Activated CD8-positive, alpha-beta memory T cell treated with anti-CD3 and anti-CD28 coated beads for 36 hours (primary cell): ENCODE results near the gene ATRIP. TPM values are rescaled to one million over a fixed set of nuclear protein-coding genes. Genes with fewer than 3 reads are reported as not detected.

Source experiments
- CTCF ChIA-PET: fragments of 350-600 bp; sonication (Branson Sonifier 250); formaldehyde crosslinking; loops from one replicate; lab custom pipeline; 2021; ENCODE audit warnings: antibody characterized with exemption; lab: Charles Lee
- POLR2A ChIA-PET: fragments of 350-600 bp; sonication (Branson Sonifier 250); formaldehyde crosslinking; loops from one replicate; lab custom pipeline; 2021; ENCODE audit warnings: antibody characterized with exemption; lab: Charles Lee
- total RNA-seq, 2 experiments: library from RNA; stranded (reverse); gene quantifications; one replicate each; pipeline ENCODE4 v1.2.3, GENCODE V29; 2021

The ATRIP gene
- total RNA-seq, 2 experiments from 2014 or later = 20.8 to 21.3 TPM

DNA sequence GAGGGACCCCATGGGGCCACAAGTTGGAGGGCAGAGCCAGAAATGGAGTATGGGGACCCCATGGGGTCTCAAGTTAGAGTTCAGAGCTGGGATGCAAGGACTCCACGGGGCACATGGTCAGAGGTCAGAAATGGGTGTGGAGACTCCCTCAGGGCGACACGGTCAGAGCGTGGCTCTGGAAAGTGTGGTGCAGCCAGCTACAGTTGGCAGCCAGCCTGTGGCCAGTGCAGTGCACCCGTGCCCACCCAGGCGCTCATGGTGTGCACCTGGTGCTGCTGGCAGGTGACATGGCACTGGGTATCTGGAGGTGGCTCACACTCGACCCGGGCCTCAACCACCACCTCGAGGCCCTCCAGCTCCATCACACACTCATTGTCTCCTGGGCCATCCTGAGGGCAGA, 27.9 kb upstream of the ATRIP start:
- ChIA-PET POLR2A (no interaction called here), CTCF (interaction anchor here (1.7 to 2.1 kb wide), 2 partner anchors 17 to 18 kb away, joined by 5 to 7 read pairs; no protein-coding TSS in a partner anchor)

DNA sequence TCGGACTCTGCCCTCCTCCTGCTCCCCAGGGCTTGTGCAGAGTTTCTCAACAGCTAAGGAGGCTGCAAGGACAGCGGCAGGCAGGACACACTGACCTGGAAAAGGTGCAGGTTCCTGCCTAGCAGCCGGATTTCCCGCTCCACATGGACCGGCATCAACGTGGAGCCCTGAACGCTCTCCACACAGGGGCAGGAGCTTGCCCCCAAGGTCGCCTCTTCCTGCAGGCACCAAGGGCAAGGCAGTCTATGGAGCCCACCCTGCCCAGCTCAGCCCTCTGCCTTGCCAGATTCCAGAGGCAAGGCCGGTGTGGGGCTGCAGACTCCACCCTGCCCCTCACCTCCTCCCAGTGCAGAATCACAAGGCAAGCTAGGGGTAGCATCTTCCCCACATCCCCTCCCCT, 27.4 kb upstream of the ATRIP start:
- ChIA-PET CTCF (interaction anchor here (1.7 to 2.1 kb wide), 2 partner anchors 17 to 18 kb away, joined by 5 to 7 read pairs; no protein-coding TSS in a partner anchor), POLR2A (interaction anchor here (0.5 to 0.6 kb wide), 2 partner anchors 65 to 113 kb away, joined by 3 read pairs; no protein-coding TSS in a partner anchor)

DNA sequence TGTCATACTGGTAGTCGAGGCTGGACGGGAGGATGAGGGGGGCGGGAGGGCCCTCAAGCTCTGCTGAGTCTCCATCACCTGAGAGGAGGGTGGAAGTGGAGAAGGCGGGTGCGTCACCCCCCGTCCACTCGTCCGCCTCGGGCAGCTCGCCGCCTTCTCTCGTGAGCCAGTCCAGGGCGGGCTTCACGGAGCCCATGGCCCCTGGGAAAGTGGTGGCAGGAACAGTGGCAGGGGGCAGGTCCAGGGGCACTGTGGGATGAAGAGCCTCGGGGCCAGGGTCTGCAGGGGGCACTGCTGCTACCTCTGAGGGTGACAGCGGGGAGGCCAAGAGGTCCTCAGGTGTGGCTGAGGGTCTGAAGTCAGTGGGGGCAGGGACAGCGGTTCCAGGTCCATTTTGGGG, 26.9 kb upstream of the ATRIP start:
- POLR2A ChIA-PET = interaction anchor here (0.5 to 0.6 kb wide), 2 partner anchors 65 to 113 kb away, joined by 3 read pairs; no protein-coding TSS in a partner anchor
- CTCF ChIA-PET = interaction anchor here (1.7 kb wide), 1 partner anchor 19 kb away, joined by 5 read pairs; no protein-coding TSS in a partner anchor

DNA sequence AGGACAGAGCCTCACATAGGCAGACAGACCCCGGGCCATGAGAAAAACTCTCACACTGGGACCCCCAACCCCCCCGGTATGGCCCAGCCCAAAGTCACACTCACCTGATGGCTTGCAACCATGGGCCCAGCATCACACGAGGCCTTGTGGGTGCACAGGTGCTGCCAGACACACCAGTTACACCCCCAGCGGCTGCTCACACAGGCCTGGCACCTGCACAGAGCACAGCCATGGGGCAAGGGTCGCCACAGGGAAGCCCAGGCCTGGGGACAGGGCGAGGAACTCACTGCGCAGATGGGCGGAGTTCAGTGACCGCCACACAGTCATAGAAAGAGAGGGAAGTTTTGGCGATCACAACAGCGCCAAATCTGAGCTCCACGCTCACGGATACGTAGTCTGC, 26.0 kb upstream of the ATRIP start:
- ChIA-PET CTCF (interaction anchor here (1.3 kb wide), 1 partner anchor 15 kb away, joined by 8 read pairs; no protein-coding TSS in a partner anchor), POLR2A (no interaction called here)

DNA sequence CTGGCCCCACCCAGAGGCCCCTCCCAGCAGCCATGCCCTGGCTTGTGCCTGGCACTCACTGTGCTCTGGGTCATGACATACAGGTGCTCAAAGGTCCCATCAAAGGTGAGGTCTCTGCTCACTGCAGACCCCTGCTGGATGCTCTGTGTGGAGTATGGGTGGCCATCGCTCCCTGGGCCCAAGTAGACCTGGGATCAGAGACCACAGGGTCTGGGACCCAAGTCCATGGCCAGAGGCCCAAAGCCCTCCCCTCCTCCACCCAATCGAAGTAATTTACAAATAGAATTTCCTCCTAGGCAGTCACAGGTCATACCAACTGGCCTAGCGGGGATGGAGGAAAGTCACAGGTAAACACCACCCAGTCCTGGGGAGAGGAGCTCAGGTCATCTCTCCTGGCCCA, 24.3 kb upstream of the ATRIP start:
- POLR2A ChIA-PET = no interaction called here
- CTCF ChIA-PET = interaction anchor here (1.0 to 2.1 kb wide), 2 partner anchors 14 to 175 kb away, joined by 3 to 9 read pairs; no protein-coding TSS in a partner anchor

DNA sequence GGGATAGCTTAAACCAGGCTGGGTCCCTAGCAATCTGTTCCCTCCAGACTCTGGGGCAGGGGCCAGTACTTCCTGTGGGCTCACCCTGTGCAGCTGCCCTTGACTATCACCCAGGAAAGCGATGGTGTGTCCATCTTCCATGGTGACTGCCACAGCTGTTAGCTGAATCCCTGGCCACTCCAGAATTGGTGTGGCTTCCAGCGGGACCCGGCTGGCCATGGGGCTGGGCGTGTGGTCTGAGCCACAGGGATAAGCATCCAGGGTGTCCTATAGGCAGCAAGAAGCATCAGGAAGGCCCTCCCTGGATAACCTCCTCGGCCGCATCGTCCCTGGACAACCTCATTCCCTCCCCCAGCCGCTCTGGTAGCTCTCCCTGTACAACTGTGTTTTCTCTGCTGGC, 23.9 kb upstream of the ATRIP start:
- CTCF ChIA-PET = interaction anchor here (1.0 to 2.1 kb wide), 2 partner anchors 13 to 176 kb away, joined by 3 to 9 read pairs; no protein-coding TSS in a partner anchor
- POLR2A ChIA-PET = no interaction called here

DNA sequence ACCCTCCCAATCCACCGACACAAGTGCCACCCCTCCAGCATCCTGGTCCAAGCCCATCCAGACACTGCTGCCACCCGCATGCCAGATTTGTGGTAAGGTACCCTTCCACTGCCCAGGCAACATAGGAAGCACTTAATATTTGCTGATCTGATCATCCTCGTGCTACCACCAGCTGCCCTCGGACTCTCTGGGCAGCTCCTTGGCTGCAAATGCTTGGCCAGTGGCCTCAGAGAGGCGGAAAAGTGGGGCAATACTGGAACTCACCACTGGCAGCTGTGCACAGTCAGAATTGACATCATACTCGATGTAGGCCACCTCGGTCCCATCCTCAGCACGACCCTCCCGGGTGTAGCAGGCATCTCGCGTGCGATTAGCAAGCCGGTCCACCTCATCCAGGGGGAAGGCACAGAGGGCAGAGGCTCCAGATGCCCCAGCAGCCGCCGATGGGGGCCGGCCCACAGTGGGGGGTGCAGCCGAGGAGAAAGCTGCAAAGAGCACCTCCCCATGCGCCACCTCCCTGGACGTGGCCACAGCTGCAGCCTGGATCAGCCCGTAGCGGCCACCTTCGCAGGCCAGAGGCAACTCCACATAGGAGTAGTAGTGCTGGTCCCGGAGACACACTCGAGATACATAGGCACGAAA, 23.2 kb upstream of the ATRIP start:
- CTCF ChIA-PET = interaction anchor here (1.0 to 2.1 kb wide), 3 partner anchors 13 to 84 kb away, joined by 3 to 9 read pairs (median 4); no protein-coding TSS in a partner anchor

DNA sequence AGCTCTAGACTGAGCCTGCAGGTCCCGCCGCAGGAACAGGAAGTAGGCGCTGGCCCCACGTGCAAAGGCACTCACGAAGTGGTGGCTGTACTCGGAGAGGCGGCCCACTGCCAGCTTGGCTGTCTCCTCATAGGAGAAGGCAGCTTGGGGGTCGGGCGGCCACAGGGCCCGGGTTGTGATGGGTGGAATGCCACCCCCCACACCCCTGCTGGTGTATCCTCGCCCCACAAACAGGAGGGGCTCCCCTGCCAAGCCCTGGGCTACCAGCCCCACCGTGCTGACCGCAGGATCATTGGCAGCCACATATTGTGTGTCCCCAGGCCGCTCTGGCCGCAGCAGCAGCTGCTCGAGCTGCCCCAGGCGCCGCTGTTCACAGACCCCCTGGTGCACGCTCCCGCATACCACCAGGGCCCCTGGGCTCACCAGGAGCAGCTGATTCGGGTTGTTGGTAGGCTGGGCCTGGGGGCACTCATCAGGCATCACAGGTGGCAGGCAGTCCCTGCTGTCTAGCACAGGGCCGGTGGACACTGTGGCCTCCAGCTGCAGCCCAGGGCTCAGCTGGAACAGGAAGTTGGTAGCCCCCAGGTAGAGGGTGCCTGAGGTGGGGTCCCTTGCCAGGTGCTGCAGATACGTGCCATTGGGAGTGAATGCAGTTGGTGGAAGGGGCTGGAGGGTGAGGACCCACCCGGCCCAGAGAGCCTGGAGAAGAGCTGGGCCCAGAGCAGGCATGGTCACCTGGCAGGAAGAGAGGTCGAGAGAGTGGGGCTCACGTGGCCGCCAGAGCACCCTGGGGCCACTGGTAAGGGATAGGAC, 22.4 kb upstream of the ATRIP start:
- ChIA-PET CTCF (interaction anchor here (1.0 to 2.1 kb wide), 3 partner anchors 12 to 83 kb away, joined by 3 to 9 read pairs (median 4); no protein-coding TSS in a partner anchor), POLR2A (no interaction called here)

More for the DNA sequence above, 23.2 kb upstream of the ATRIP start:
- POLR2A ChIA-PET = no interaction called here

DNA sequence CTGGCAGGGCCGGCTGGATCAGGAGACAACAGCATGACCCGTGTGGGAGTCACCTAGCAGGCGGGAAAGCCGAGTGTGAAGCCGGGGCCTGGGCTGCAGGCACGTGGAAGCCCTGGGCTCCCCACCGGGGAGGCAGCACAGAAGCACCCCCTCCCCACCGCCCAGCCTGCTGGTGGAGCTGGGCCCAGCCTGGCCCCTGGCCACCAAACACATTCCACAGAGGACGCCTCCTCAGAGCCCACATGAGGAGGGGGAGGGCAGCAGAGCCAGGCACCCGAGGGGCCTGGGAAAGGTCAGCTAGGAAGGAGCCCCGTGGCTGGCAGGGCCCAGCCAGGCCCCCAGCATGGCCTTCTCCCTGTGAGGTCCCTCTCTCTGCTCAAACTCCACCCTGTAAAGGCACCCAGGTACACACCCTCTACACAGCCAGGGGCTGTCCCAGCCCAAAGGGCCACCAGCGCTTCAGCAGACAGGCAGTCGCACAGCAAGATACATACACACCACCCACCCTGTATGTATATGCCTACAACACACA, 21.2 kb upstream of the ATRIP start:
- POLR2A ChIA-PET = no interaction called here
- CTCF ChIA-PET = interaction anchor here (1.4 kb wide), 1 partner anchor 11 kb away, joined by 8 read pairs; no protein-coding TSS in a partner anchor

DNA sequence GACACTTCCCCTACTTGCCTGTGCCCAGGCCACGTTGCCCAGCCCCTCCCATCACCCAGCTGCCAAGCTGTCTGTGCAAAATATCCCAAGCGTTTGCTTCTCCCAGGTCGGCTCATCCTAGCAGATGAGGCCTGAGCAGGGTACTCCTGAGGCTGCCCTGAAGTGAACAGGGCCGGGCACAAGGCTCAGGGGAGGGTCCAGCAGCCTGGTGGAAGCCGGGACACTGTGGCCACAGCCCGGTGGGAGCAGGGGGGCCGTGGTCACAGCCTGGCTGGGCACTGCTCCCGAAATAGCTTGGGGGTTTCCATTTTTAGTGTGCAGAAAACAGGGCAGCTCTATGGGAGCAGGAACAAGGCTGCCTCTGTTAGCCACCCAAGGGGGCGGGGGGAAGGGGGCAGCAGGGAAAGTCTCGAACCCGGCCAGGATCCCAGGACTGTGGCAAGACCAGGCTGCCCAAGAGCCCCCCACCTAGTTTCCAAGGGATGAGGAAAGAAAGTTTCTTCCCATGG, 20.1 kb upstream of the ATRIP start:
- POLR2A ChIA-PET = no interaction called here
- CTCF ChIA-PET = interaction anchor here (1.4 kb wide), 1 partner anchor 9 kb away, joined by 8 read pairs; no protein-coding TSS in a partner anchor

DNA sequence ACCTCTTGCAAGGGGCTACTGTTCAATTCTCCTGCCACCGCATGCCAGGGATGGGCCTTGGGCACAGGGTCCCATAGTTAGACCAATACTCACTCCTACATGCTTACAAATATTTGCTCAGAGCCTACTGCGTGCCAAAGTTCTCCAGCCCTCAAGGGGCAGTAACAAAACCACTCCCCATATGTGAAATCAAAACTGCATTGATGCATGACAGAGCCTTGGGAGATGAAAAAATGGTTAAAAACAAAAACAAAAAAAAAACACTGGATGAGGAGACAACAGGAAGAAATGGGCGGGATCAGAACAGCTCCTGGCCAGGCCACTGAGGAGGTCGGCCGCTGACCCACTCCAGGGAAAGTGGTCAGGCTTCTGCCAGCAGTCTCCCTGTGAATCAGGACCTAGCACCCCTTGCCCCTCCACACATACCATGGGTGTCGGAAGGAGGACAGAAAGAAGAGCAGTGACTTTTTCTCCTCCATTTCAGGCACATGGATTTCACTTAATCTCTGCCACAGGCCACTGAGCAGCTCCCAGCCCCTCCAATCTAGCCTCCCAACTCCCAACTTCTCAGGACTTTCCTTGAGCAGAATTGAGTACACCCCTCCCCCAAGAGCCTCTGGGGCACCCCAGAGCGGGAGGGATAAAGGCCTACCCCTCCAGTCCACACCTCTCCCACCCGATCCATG, 19.4 kb upstream of the ATRIP start:
- POLR2A ChIA-PET = no interaction called here
- CTCF ChIA-PET = interaction anchor here (1.2 kb wide), 1 partner anchor 9 kb away, joined by 5 read pairs; no protein-coding TSS in a partner anchor

DNA sequence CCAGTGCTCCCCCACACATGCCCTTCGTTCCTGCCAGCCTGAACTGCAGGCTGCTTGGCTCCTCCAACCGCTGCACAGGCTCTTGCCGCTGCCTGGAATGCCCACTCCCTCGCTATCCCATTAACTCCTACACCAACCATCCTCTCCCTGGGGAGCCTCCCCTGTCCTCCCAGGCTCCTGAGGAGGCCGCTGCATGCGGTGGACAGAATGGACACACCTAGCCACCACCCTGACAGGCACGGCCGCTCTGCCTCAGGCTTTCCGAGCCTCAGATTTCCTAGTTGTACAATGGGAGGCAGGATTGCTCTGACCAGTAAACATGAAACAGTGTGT, 18.9 kb upstream of the ATRIP start:
- ChIA-PET POLR2A (no interaction called here), CTCF (interaction anchor here (0.8 to 1.2 kb wide), 3 partner anchors 9 to 77 kb away, joined by 3 to 5 read pairs (median 4); no protein-coding TSS in a partner anchor)

DNA sequence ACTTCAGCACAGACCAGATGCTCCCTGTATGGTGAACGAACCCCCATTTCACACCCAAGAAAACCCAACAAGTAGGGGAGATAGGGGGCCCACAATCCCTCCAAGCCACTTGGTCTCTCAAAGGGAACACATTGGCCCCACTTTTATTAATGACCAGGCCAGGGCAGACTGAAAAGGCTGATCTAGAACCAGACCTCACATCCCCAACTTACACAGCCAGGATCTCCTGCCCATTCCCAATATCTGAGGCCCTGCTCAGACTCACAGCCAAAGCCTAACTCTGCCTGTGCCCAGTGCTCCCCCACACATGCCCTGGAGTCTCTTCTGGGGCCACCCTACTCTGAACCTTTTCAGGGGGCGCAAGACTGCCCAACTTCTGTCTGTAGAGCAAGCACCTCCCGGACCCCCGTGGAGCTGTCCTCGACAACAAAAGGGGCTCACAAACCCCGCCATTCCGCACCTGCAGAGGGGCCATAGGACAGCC, 18.4 kb upstream of the ATRIP start:
- ChIA-PET POLR2A (no interaction called here), CTCF (interaction anchor here (0.5 to 1.2 kb wide), 5 partner anchors 8 to 408 kb away, joined by 3 to 5 read pairs (median 4); no protein-coding TSS in a partner anchor)

DNA sequence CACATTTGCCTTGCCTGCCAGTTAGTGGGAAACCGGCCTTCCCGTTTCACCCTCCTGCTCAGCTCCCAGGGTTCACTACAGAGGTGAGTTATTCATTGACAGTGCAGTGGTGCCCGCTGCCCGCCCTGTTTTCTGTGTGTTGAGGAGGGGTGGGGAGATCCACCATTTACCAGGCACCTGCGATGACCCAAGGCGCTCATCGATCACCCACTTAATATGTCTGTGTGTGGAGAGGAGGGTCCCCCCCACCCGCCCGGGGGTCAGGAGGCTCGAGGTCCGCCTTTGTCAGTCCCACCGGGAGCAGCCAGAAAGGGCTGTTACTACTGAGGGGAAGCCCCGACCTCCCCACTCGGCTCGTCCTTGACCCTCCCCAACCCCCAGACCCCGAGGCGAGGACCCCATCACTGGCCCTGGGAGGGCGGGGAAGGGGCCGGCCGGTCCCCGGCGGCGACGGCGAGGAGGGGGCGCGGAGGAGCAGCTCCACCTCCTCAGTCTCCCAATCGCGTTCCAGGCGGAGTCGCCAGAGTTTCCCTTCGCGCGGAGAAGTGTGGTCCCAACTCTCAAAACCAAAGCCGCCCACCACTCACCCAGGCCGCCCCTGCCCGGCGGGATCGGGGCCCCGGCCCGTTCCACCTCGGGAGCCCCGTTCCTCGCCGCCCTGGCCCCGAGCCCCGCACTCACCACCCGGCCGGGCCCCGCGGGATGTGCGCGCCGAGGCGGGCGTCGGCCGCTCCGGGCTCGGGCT, 17.8 kb upstream of the ATRIP start:
- ChIA-PET POLR2A (no interaction called here), CTCF (interaction anchor here (0.5 to 1.1 kb wide), 3 partner anchors 28 to 183 kb away, joined by 3 to 4 read pairs (median 4); no protein-coding TSS in a partner anchor)

DNA sequence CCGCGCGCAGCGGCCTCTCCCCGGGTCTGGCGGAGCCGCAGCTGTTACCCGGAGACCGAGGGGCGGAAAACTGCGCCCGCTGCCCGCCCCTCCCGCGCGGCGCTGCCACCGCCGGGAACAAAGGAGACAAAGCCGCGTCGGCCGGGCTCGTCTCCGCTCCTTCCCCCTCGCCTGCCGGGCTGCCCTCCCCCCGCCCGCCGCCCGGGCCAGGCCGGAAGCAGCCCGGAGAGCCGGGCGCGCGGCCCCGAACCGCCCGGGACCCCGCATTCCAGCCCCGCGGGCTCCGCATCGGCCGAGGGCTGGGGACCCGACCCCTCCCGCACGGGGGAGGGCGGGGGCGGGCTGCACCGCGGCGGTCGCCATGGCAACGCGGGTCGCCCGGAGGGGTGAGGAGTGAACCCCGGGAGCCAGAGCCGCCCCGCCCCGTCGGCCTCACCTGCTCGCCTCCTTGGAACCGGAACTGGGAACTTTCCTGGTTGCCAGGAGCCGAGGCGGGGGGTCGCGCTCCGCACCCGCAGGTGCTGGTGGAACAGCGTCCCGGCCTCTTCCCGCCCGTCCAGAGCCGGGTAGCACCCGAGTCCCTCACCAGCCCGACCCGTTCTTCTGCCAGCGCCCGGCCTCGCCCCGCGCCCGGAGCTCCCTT, 17.1 kb upstream of the ATRIP start:
- ChIA-PET POLR2A (no interaction called here), CTCF (interaction anchor here (0.9 to 1.3 kb wide), 2 partner anchors 21 to 156 kb away, joined by 3 read pairs; no protein-coding TSS in a partner anchor)

DNA sequence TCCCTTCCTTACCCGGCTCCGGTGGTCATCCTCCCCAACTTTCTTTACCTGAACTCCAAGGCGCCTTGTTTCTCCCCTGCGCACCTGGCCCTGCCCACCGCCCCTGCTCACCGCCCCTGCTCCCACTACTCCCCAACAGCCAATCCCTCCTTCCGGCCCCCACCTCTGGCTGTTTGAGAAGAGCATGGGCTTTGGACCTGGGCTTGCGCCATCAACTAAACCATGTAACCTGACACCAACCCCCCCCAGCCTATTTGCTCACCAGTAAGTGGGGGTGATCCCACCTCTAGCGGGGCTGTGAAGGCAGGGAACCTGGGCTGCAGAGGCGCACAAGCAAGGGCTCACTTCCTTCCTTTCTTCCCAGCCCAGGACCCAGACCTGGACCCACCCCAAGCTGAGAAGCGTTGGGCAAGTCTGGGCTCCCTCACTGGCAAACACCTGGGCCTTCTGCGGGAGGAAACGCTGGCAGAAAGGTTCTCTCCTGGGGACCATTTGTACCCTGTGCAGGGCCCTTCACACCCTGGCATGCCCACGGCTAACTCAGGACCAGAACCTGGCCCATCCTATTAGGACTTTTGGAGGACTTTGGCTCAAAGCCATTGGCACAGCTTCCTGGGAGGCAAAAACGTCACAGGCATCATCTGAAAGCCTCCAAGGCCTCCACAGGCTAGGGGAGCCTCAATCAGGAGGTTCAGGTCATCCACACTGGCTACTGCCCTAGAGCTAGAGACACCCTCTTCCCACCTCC, 16.4 kb upstream of the ATRIP start, which contains the start of gene PLXNB1:
PLXNB1 (minus strand) TSS at position 127 of the 748 bp plus-strand sequence. CDS start 5,475 bp downstream, outside the sequence.
- ChIA-PET CTCF (interaction anchor here (0.9 to 1.8 kb wide), 3 partner anchors 22 to 156 kb away, joined by 3 to 5 read pairs (median 3); no protein-coding TSS in a partner anchor), POLR2A (interaction anchor here (0.5 kb wide), 1 partner anchor 464 kb away, joined by 5 read pairs; no protein-coding TSS in a partner anchor)
